ENCODE results near the gene TUSC2. TPM values are rescaled to one million over a fixed set of nuclear protein-coding genes. Genes with fewer than 3 reads are reported as not detected.

Gene TUSC2
- total and polyA plus RNA-seq, 9 of the 15 experiments (the other 6 are each of a cell fraction or from before 2014, with no cell fraction given), result 2.8 to 67.5 (median 25.8) TPM

GRCh38 chr3:50350527-50351322 is 22.7 kb upstream of the TUSC2 start, which contains the start of the genes CYB561D2 and NPRL2 (continued):
- TF ChIP-seq ZBTB11 (CRISPR knock-in tag; IDR thresholded peaks at IDR 0.05) (peak; percentile 39 to 91 (median 62); a peak in 3 of 6 replicates), ETS1 (conservative IDR thresholded peaks at IDR 0.05; ENCODE audit: control insufficient read depth, low read depth, low read length) (peak; percentile 99), ZNF830 (CRISPR knock-in tag; IDR thresholded peaks at IDR 0.05) (no peak), PCBP1 (IDR thresholded peaks at IDR 0.05; ENCODE audit: low read depth, low read length, poor library complexity, severe bottlenecking) (peak; percentile 31), ZNF212 (CRISPR knock-in tag; IDR thresholded peaks at IDR 0.05) (no peak), HNRNPLL (IDR thresholded peaks at IDR 0.05; ENCODE audit: low read depth, low read length, poor library complexity, severe bottlenecking) (peak; percentile 56), KLF16 (IDR thresholded peaks at IDR 0.05) (no peak), ZC3H4 (CRISPR knock-in tag; IDR thresholded peaks at IDR 0.05; ENCODE audit: borderline replicate concordance) (no peak), ZNF57 (CRISPR knock-in tag; IDR thresholded peaks at IDR 0.05) (no peak), MAX (CRISPR knock-in tag; IDR thresholded peaks at IDR 0.05) (peak; percentile 77), PKNOX1 (IDR thresholded peaks at IDR 0.05) (no peak; the same call in 1 of the 2 replicates), C11orf30 (IDR thresholded peaks at IDR 0.05; ENCODE audit: low read depth) (peak; percentile 70), LEF1 (IDR thresholded peaks at IDR 0.05) (no peak), HDGF (IDR thresholded peaks at IDR 0.05) (no peak), ZFP30 (CRISPR knock-in tag; IDR thresholded peaks at IDR 0.05; ENCODE audit: borderline replicate concordance) (no peak), POU5F1 (IDR thresholded peaks at IDR 0.05; ENCODE audit: borderline replicate concordance, low read depth, low read length, partially characterized antibody) (peak; percentile 47), NFE2L1 (tag; IDR thresholded peaks at IDR 0.05; ENCODE audit: borderline replicate concordance, low read depth) (no peak), ETS2 (tag; IDR thresholded peaks at IDR 0.05; ENCODE audit: borderline replicate concordance, poor library complexity, severe bottlenecking) (no peak), CBX8 (IDR thresholded peaks at IDR 0.05; ENCODE audit: borderline replicate concordance, extremely low read depth, low read depth, low read length, poor library complexity, severe bottlenecking) (no peak), TAF9B (IDR thresholded peaks at IDR 0.05; ENCODE audit: partially characterized antibody) (no peak)
